Activated naive CD8-positive, alpha-beta T cell (primary cell): ENCODE data around the gene PKDREJ.

Source experiments
- H3K27ac Mint-ChIP-seq: one replicate; pipeline ENCODE4 v1.8.0; 2021; ENCODE audit warnings: mixed read lengths
- H3K27me3 Mint-ChIP-seq: one replicate; pipeline ENCODE4 v1.8.0; 2021; ENCODE audit warnings: mixed read lengths
- H3K36me3 Mint-ChIP-seq: one replicate; pipeline ENCODE4 v1.8.0; 2021; ENCODE audit warnings: mixed read lengths
- H3K4me1 Mint-ChIP-seq: one replicate; pipeline ENCODE4 v1.8.0; 2021; ENCODE audit warnings: low read depth, mixed read lengths
- H3K4me3 Mint-ChIP-seq: one replicate; pipeline ENCODE4 v1.8.0; 2021; ENCODE audit warnings: mild to moderate bottlenecking, mixed read lengths
- H3K9me3 Mint-ChIP-seq: one replicate; pipeline ENCODE4 v1.8.0; 2021; ENCODE audit warnings: low read depth, mixed read lengths

PKDREJ gene

GRCh38 chr22:46260038-46260437, 3.1 kb downstream of the PKDREJ start:
- Mint-ChIP-seq H3K4me3 (no peak overlapping the region), H3K27me3 (peaks cover 41% of the 10 kb centered on the region), H3K27ac (no peak overlapping the region), H3K9me3 (peaks cover 5% of the 10 kb centered on the region), H3K4me1 (peaks cover 2% of the 10 kb centered on the region), H3K36me3 (no peaks in the 10 kb centered on the region)

GRCh38 chr22:46259374-46259773, 3.8 kb downstream of the PKDREJ start:
- Mint-ChIP-seq H3K36me3 (no peaks in the 10 kb centered on the region), H3K4me3 (no peak overlapping the region), H3K27ac (no peak overlapping the region), H3K4me1 (peaks cover 4% of the 10 kb centered on the region), H3K27me3 (peaks cover 39% of the 10 kb centered on the region), H3K9me3 (peaks cover 5% of the 10 kb centered on the region)

- H3K4me3 Mint-ChIP-seq = no peak overlapping the region
- peaks cover 23% of the 10 kb centered on the region for H3K27me3 Mint-ChIP-seq
- H3K36me3 Mint-ChIP-seq = no peaks in the 10 kb centered on the region
- peaks cover 5% of the 10 kb centered on the region for H3K9me3 Mint-ChIP-seq
- no peak overlapping the region for H3K27ac Mint-ChIP-seq
- H3K4me1 Mint-ChIP-seq = peaks cover 13% of the 10 kb centered on the region
These were observed 6.7 kb downstream of the PKDREJ start for GRCh38 chr22:46256358-46256958.

- peak overlapping the region; percentile 81 for H3K4me3 Mint-ChIP-seq
- H3K9me3 Mint-ChIP-seq = no peaks in the 10 kb centered on the region
- peak overlapping the region; percentile 50 for H3K27ac Mint-ChIP-seq
- H3K27me3 Mint-ChIP-seq = no peaks in the 10 kb centered on the region
- H3K36me3 Mint-ChIP-seq = no peaks in the 10 kb centered on the region
- peaks cover 25% of the 10 kb centered on the region for H3K4me1 Mint-ChIP-seq
These were observed 11.2 kb downstream of the PKDREJ start for GRCh38 chr22:46251816-46252380.

- H3K9me3 Mint-ChIP-seq = no peaks in the 10 kb centered on the region
- no peaks in the 10 kb centered on the region for H3K36me3 Mint-ChIP-seq
- peaks cover 26% of the 10 kb centered on the region for H3K4me1 Mint-ChIP-seq
- peak overlapping the region; percentile 76 for H3K27ac Mint-ChIP-seq
- peak overlapping the region; percentile 81 for H3K4me3 Mint-ChIP-seq
- H3K27me3 Mint-ChIP-seq = no peaks in the 10 kb centered on the region
These were observed 11.9 kb downstream of the PKDREJ start for GRCh38 chr22:46251266-46251665.

DNA sequence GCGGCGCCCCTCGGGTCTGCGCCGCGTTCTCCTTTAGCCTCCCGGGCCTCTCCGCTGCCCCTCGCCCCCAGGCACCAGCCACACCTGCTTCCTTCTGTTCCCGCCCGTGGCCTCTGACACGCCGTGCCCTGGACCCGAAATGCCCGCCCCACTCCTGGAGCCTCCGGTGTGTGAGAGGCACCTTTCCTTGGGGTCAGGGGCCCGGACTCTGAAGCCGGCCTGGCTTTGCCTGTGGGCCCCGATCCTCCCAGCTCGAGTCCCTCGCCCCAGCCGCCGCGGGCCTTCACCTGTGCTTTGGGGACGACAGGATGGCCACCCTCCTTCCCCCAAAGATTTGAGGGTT, 12.4 kb downstream of the PKDREJ start:
- peak overlapping the region; percentile 76 for H3K27ac Mint-ChIP-seq
- H3K4me3 Mint-ChIP-seq = peak overlapping the region; percentile 81
- no peaks in the 10 kb centered on the region for H3K36me3 Mint-ChIP-seq
- H3K27me3 Mint-ChIP-seq = no peaks in the 10 kb centered on the region
- peaks cover 27% of the 10 kb centered on the region for H3K4me1 Mint-ChIP-seq
- H3K9me3 Mint-ChIP-seq = no peaks in the 10 kb centered on the region

GRCh38 chr22:46250035-46250782, 12.9 kb downstream of the PKDREJ start, which contains the start of gene CDPF1:
Gene CDPF1, minus strand, starts transcription at chr22:46250293. Its CDS starts 2,009 bp downstream, at chr22:46248284.
- H3K4me3 Mint-ChIP-seq = peak within 1 kb of the TSS; percentile 81
- H3K9me3 Mint-ChIP-seq = no peaks in the 10 kb centered on the region
- peaks cover 2% of the 10 kb centered on the region for H3K36me3 Mint-ChIP-seq
- H3K4me1 Mint-ChIP-seq = peaks cover 27% of the 10 kb centered on the region
- H3K27ac Mint-ChIP-seq = peak within 1 kb of the TSS; percentile 76
- no peaks in the 10 kb centered on the region for H3K27me3 Mint-ChIP-seq

DNA sequence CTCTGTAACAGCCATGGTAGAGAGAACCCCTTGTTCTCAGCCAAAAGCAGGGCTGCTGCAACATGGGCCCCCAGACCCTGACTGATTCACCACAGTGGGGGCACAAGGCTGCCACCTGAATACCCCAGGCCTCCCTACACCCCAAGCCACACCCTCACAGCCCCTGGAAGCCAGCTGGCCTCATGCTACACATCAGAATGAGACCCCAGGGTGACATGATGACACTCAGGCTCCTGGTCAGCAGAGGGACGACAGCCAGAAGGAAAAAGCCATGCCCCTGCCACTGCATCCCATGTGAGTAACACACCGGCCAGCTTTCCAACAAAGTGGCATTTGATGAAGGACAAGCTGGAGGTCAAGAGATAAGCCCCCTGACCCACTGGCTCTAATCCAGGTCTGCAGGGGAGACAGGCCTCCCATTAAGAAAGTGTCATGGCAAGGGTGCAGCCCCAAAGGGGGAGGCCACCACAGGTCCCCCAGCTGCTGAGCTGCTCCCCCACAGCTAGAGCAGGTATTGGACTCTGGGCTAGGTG, 15.6 kb downstream of the PKDREJ start:
- H3K27ac Mint-ChIP-seq = no peak overlapping the region
- H3K36me3 Mint-ChIP-seq = peaks cover 2% of the 10 kb centered on the region
- H3K9me3 Mint-ChIP-seq = no peaks in the 10 kb centered on the region
- H3K27me3 Mint-ChIP-seq = no peaks in the 10 kb centered on the region
- H3K4me3 Mint-ChIP-seq = peak overlapping the region; percentile 5
- H3K4me1 Mint-ChIP-seq = peaks cover 18% of the 10 kb centered on the region

- Mint-ChIP-seq H3K4me3 (no peak overlapping the region), H3K4me1 (peaks cover 10% of the 10 kb centered on the region), H3K9me3 (no peaks in the 10 kb centered on the region), H3K27me3 (no peaks in the 10 kb centered on the region), H3K27ac (no peak overlapping the region), H3K36me3 (peaks cover 2% of the 10 kb centered on the region)
These were observed 17.0 kb downstream of the PKDREJ start for GRCh38 chr22:46246178-46246577.

- Mint-ChIP-seq H3K27ac (no peak overlapping the region), H3K4me1 (peaks cover 10% of the 10 kb centered on the region), H3K27me3 (no peaks in the 10 kb centered on the region), H3K4me3 (no peak overlapping the region), H3K9me3 (no peaks in the 10 kb centered on the region), H3K36me3 (peaks cover 2% of the 10 kb centered on the region)
These were observed 17.6 kb downstream of the PKDREJ start for GRCh38 chr22:46245511-46245910.

- Mint-ChIP-seq H3K4me3 (no peak overlapping the region), H3K9me3 (no peaks in the 10 kb centered on the region), H3K27ac (no peak overlapping the region)
These were observed 18.4 kb downstream of the PKDREJ start for GRCh38 chr22:46244771-46245170.

GRCh38 chr22:46242076-46242475, 21.1 kb downstream of the PKDREJ start:
- H3K27ac Mint-ChIP-seq = no peak overlapping the region
- peaks cover 2% of the 10 kb centered on the region for H3K36me3 Mint-ChIP-seq
- peaks cover 16% of the 10 kb centered on the region for H3K4me1 Mint-ChIP-seq
- no peak overlapping the region for H3K4me3 Mint-ChIP-seq
- H3K27me3 Mint-ChIP-seq = no peaks in the 10 kb centered on the region
- H3K9me3 Mint-ChIP-seq = no peaks in the 10 kb centered on the region

More at GRCh38 chr22:46244771-46245170, 18.4 kb downstream of the PKDREJ start:
- Mint-ChIP-seq H3K4me1 (peaks cover 17% of the 10 kb centered on the region), H3K36me3 (peaks cover 2% of the 10 kb centered on the region), H3K27me3 (no peaks in the 10 kb centered on the region)

- Mint-ChIP-seq H3K36me3 (peaks cover 3% of the 10 kb centered on the region), H3K27me3 (no peaks in the 10 kb centered on the region), H3K4me3 (no peak overlapping the region), H3K9me3 (no peaks in the 10 kb centered on the region), H3K4me1 (peaks cover 16% of the 10 kb centered on the region), H3K27ac (no peak overlapping the region)
These were observed 21.6 kb downstream of the PKDREJ start for GRCh38 chr22:46241396-46242007.

- peaks cover 4% of the 10 kb centered on the region for H3K36me3 Mint-ChIP-seq
These were observed 22.2 kb downstream of the PKDREJ start for GRCh38 chr22:46240907-46241306.

DNA sequence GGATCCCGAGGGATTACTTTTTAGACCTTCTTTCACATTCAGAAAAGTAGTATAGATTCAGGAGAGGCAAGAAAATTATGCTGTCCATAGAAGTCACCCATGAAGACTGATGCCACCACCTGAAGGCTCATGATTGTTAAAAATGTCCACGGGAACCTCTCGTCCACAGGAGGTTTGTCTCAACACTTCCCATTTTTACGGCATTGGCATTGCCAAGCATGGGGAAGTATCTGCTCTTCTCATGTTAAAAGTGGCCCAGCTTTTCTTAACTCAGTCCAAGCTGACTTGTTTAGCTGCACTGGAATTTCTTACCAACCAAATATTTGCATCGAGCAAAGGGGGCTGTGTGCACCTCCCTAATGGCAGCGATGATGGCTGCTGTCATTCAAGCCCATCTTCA, 22.6 kb downstream of the PKDREJ start:
- no peaks in the 10 kb centered on the region for H3K27me3 Mint-ChIP-seq

More at GRCh38 chr22:46240907-46241306, 22.2 kb downstream of the PKDREJ start:
- Mint-ChIP-seq H3K27me3 (no peaks in the 10 kb centered on the region), H3K27ac (no peak overlapping the region), H3K4me1 (peaks cover 15% of the 10 kb centered on the region), H3K4me3 (no peak overlapping the region), H3K9me3 (no peaks in the 10 kb centered on the region)

More for the DNA sequence above, 22.6 kb downstream of the PKDREJ start:
- H3K4me3 Mint-ChIP-seq = no peak overlapping the region
- H3K9me3 Mint-ChIP-seq = no peaks in the 10 kb centered on the region
- peaks cover 15% of the 10 kb centered on the region for H3K4me1 Mint-ChIP-seq
- peaks cover 2% of the 10 kb centered on the region for H3K36me3 Mint-ChIP-seq
- H3K27ac Mint-ChIP-seq = no peak overlapping the region
